ENCODE measurements around the gene DCDC1.
"Not testable (repeated sequence)": the region's sequence is repeated elsewhere in the genome, so short reads cannot be mapped to it uniquely, and the experiment has no call there.

- not testable (repeated sequence) for TF ChIP-seq CTCF (IDR thresholded peaks at IDR 0.05); POLR2A (IDR thresholded peaks at IDR 0.05); EP300 (IDR thresholded peaks at IDR 0.05; ENCODE audit: low read depth); POLR2AphosphoS5 (IDR thresholded peaks at IDR 0.05)
Measured at GRCh38 chr11:31321494-31321893, 48.0 kb downstream of the DCDC1 start.
